Smooth muscle cell (in vitro differentiated cells): Measurements from ENCODE around the gene MARK4. TPM values are rescaled to one million over a fixed set of nuclear protein-coding genes. Genes with fewer than 3 reads are reported as not detected.

ENCODE experiments used
- DNase-seq: peaks from one replicate; lab custom pipeline; 2025; ENCODE audit not compliant: unreplicated experiment; lab: John Stamatoyannopoulos, UW
- H2AFZ ChIP-seq: fragments of 200-600 bp; sonication (generic); 2 replicates; pipeline ENCODE4 v1.6.0; 2016; ENCODE audit warnings: antibody characterized with exemption, low read depth, mild to moderate bottlenecking
- H3F3A ChIP-seq: fragments of 200-600 bp; sonication (generic); 2 replicates; pipeline ENCODE4 v1.6.0; 2017; ENCODE audit warnings: antibody characterized with exemption, low read depth
- H3K27ac ChIP-seq: fragments of 200-600 bp; sonication (generic); 2 replicates; pipeline ENCODE4 v1.5.1; 2016; ENCODE audit warnings: low read depth, mild to moderate bottlenecking
- H3K27me3 ChIP-seq: fragments of 200-600 bp; sonication (generic); 2 replicates; pipeline ENCODE4 v1.6.1; 2016; ENCODE audit warnings: low read depth, mild to moderate bottlenecking
- H3K36me3 ChIP-seq: fragments of 200-600 bp; sonication (generic); 2 replicates; pipeline ENCODE4 v1.5.1; 2016; ENCODE audit warnings: low read depth
- H3K4me1 ChIP-seq: fragments of 200-600 bp; sonication (generic); 2 replicates; pipeline ENCODE4 v1.5.1; 2016; ENCODE audit warnings: low read depth
- H3K4me2 ChIP-seq: fragments of 200-600 bp; sonication (generic); 2 replicates; pipeline ENCODE4 v1.6.0; 2016; ENCODE audit warnings: mild to moderate bottlenecking
- H3K4me3 ChIP-seq: fragments of 200-600 bp; sonication (generic); 2 replicates; pipeline ENCODE4 v1.5.1; 2016; ENCODE audit warnings: mild to moderate bottlenecking
- H3K79me2 ChIP-seq: fragments of 200-600 bp; sonication (generic); 2 replicates; pipeline ENCODE4 v1.6.0; 2016; ENCODE audit warnings: low read depth, mild to moderate bottlenecking
- H3K9ac ChIP-seq: fragments of 200-600 bp; sonication (generic); 2 replicates; pipeline ENCODE4 v1.6.0; 2016; ENCODE audit warnings: low read depth
- H3K9me3 ChIP-seq: fragments of 200-600 bp; sonication (generic); replicated peaks from 2 replicates; pipeline ENCODE4 v1.5.1; 2016; ENCODE audit warnings: low read depth
- H4K20me1 ChIP-seq: fragments of 200-600 bp; sonication (generic); 2 replicates; pipeline ENCODE4 v1.6.0; 2016; ENCODE audit warnings: low read depth
- CTCF ChIP-seq: fragments of 200-600 bp; sonication (generic); IDR thresholded peaks from 2 replicates; pipeline ENCODE4 v1.5.1; 2017; ENCODE audit warnings: borderline replicate concordance, mild to moderate bottlenecking, antibody characterized with exemption; ENCODE audit not compliant: insufficient read depth, poor library complexity, severe bottlenecking
- WGBS: methylation state at CpG from one replicate; pipeline ENCODE4 v1.1.7; 2016; ENCODE audit warnings: low lambda C conversion rate; 5-methylcytosine and 5-hydroxymethylcytosine counted together
- polyA plus RNA-seq: library from polyadenylated mRNA; unstranded; fragments of >200 nt; fragmentation: Nextera tagmentation; extraction: Ambion mirVana; gene quantifications from 2 replicates; pipeline ENCODE4 v1.2.1, GENCODE V29; 2016
- total RNA-seq: library from RNA; depleted of rRNA; stranded (reverse); fragments of >200 nt; gene quantifications from 2 replicates; pipeline ENCODE4 v1.2.3, GENCODE V29; 2014

Gene MARK4
- total and polyA plus RNA-seq, 2 experiments from 2014 or later = 15.6 to 23.0 TPM

- H3K27ac ChIP-seq = no peak overlapping the region
- H3K27me3 ChIP-seq = peaks cover 6% of the 10 kb centered on the region
- H3K9me3 ChIP-seq = no peaks in the 10 kb centered on the region
- no peak overlapping the region for H3K9ac ChIP-seq
- H3F3A ChIP-seq = no peaks in the 10 kb centered on the region
- H3K4me1 ChIP-seq = no peaks in the 10 kb centered on the region
- no peak for TF ChIP-seq CTCF
- no peaks in the 10 kb centered on the region for H4K20me1 ChIP-seq
- H3K36me3 ChIP-seq = no peaks in the 10 kb centered on the region
- no peaks in the 10 kb centered on the region for H3K79me2 ChIP-seq
- no peak overlapping the region for H3K4me2 ChIP-seq
- DNase-seq = no peak
- no peak overlapping the region for H3K4me3 ChIP-seq
- H2AFZ ChIP-seq = no peak overlapping the region
- 96% methylated on average over 17 of the region's 17 CpGs for WGBS
Measured at GRCh38 chr19:45349430-45349941, 98.4 kb downstream of the MARK4 start.

- no peak for TF ChIP-seq CTCF
- H3K9ac ChIP-seq = no peak overlapping the region
- H3K36me3 ChIP-seq = no peaks in the 10 kb centered on the region
- no peak overlapping the region for H3K27ac ChIP-seq
- H3K4me1 ChIP-seq = no peaks in the 10 kb centered on the region
- 95% methylated on average over 16 of the region's 17 CpGs for WGBS
- H4K20me1 ChIP-seq = no peaks in the 10 kb centered on the region
- no peak for DNase-seq
- H2AFZ ChIP-seq = no peak overlapping the region
- no peaks in the 10 kb centered on the region for H3K9me3 ChIP-seq
- no peaks in the 10 kb centered on the region for H3K79me2 ChIP-seq
- peaks cover 6% of the 10 kb centered on the region for H3K27me3 ChIP-seq
- H3K4me3 ChIP-seq = no peak overlapping the region
- H3F3A ChIP-seq = no peaks in the 10 kb centered on the region
- H3K4me2 ChIP-seq = no peak overlapping the region
Measured at GRCh38 chr19:45350477-45351058, 99.5 kb downstream of the MARK4 start.

- no peak overlapping the region for H2AFZ ChIP-seq
- no peaks in the 10 kb centered on the region for H3K4me1 ChIP-seq
- H3K4me3 ChIP-seq = no peak overlapping the region
- no peaks in the 10 kb centered on the region for H3K9me3 ChIP-seq
- 95% methylated on average over 13 of the region's 13 CpGs for WGBS
- no peaks in the 10 kb centered on the region for H4K20me1 ChIP-seq
- H3K79me2 ChIP-seq = no peaks in the 10 kb centered on the region
- H3K27me3 ChIP-seq = peaks cover 4% of the 10 kb centered on the region
- no peaks in the 10 kb centered on the region for H3K36me3 ChIP-seq
- no peak overlapping the region for H3K9ac ChIP-seq
- DNase-seq = no peak
- H3K4me2 ChIP-seq = no peak overlapping the region
- TF ChIP-seq CTCF = no peak
- H3F3A ChIP-seq = no peaks in the 10 kb centered on the region
- H3K27ac ChIP-seq = no peak overlapping the region
Measured at GRCh38 chr19:45351401-45351952, 100.4 kb downstream of the MARK4 start.

- no peak overlapping the region for H3K4me3 ChIP-seq
- H3K9ac ChIP-seq = no peak overlapping the region
- TF ChIP-seq CTCF = no peak
- DNase-seq = no peak
- H3K79me2 ChIP-seq = no peaks in the 10 kb centered on the region
- no peaks in the 10 kb centered on the region for H3K36me3 ChIP-seq
- no peaks in the 10 kb centered on the region for H3F3A ChIP-seq
- H3K4me1 ChIP-seq = no peaks in the 10 kb centered on the region
- no peak overlapping the region for H2AFZ ChIP-seq
- H3K27ac ChIP-seq = no peak overlapping the region
- no peak overlapping the region for H3K4me2 ChIP-seq
- H3K27me3 ChIP-seq = no peaks in the 10 kb centered on the region
- no peaks in the 10 kb centered on the region for H3K9me3 ChIP-seq
- WGBS = 96% methylated on average over 15 of the region's 15 CpGs
- no peaks in the 10 kb centered on the region for H4K20me1 ChIP-seq
Measured at GRCh38 chr19:45352062-45352461, 101.0 kb downstream of the MARK4 start.
